Endothelial cell of umbilical vein (primary cell): ENCODE data around the gene RNF130. TPM values are rescaled to one million over a fixed set of nuclear protein-coding genes. Genes with fewer than 3 reads are reported as not detected.
A peak's percentile ranks its signal among the peaks of the same experiment; 100 is the strongest.

ENCODE experiments used
- BruUV-seq: library from RNA; stranded (reverse); fragments of 400-500 nt; replicated peaks from 2 replicates; lab custom pipeline; 2021; lab: Mats Ljungman, UMichigan
- CTCF ChIA-PET: fragments of 300-600, 350-600 bp; sonication (Branson Sonifier 250); formaldehyde crosslinking; loops from one replicate; lab custom pipeline; 2021; ENCODE audit warnings: antibody characterized with exemption, inconsistent platforms; lab: Charles Lee
- POLR2A ChIA-PET: fragments of 300-600, 350-600 bp; sonication (Branson Sonifier 250); formaldehyde crosslinking; loops from one replicate; lab custom pipeline; 2021; ENCODE audit warnings: antibody characterized with exemption, inconsistent platforms; lab: Charles Lee
- DNase-seq: peaks from one replicate; pipeline ENCODE4 v3.0.0-alpha.2; 2011; ENCODE audit warnings: low read depth, low spot score
- FAIRE-seq: peaks from 2 replicates; lab custom pipeline; 2011; peaks lifted over from hg19 to GRCh38; lab: Jason Lieb, UNC
- H2AFZ ChIP-seq: 2 replicates; pipeline ENCODE4 v1.6.0; 2012; ENCODE audit warnings: low read depth, low read length, control low read depth, inconsistent platforms
- H3K27ac ChIP-seq: 2 replicates; pipeline ENCODE4 v1.5.1; 2011; ENCODE audit warnings: low read depth, mild to moderate bottlenecking, control low read depth, low read length, moderate library complexity; ENCODE audit not compliant: insufficient read depth
- H3K27me3 ChIP-seq, 2 experiments: 2 replicates each; pipeline versions ENCODE4 v1.6.0 to v1.6.1; 2011; ENCODE audit warnings: low read length in 2 of 2, mixed read lengths in 1 of 2; ENCODE audit not compliant: control insufficient read depth in 2 of 2, insufficient read depth in 2 of 2
- H3K36me3 ChIP-seq, 2 experiments: 2 replicates in 1 of 2; 3 replicates in 1 of 2; pipeline ENCODE4 v1.5.1; 2011; ENCODE audit warnings: low read length in 2 of 2, mild to moderate bottlenecking in 1 of 2, moderate library complexity in 1 of 2; ENCODE audit not compliant: control insufficient read depth in 2 of 2, insufficient read depth in 2 of 2; ENCODE audit errors: extremely low read depth in 1 of 2
- H3K4me1 ChIP-seq: 3 replicates; pipeline ENCODE4 v1.5.1; 2011; ENCODE audit warnings: mild to moderate bottlenecking, low read length; ENCODE audit not compliant: control insufficient read depth, insufficient read depth; ENCODE audit errors: extremely low read depth
- H3K4me2 ChIP-seq: 2 replicates; pipeline ENCODE4 v1.6.1; 2011; ENCODE audit warnings: low read length, control low read depth, mixed read lengths; ENCODE audit not compliant: insufficient read depth
- H3K4me3 ChIP-seq, 3 experiments: fragments of 200-600 bp in 1 of 3; sonication (generic), shearing (Covaris generic) in 1 of 3; replicated peaks in 1 of 3; 2 replicates each; pipeline ENCODE4 v1.5.1; 2011 to 2016; ENCODE audit warnings: control low read depth in 3 of 3, low read length in 3 of 3, mild to moderate bottlenecking in 2 of 3, inconsistent platforms in 1 of 3, low read depth in 1 of 3, moderate library complexity in 1 of 3; ENCODE audit not compliant: insufficient read depth in 1 of 3
- H3K79me2 ChIP-seq: 2 replicates; pipeline ENCODE4 v1.6.0; 2012; ENCODE audit warnings: low read length, inconsistent platforms; ENCODE audit not compliant: control insufficient read depth, insufficient read depth
- H3K9ac ChIP-seq: replicated peaks from 2 replicates; pipeline ENCODE3; 2011; ENCODE audit warnings: low read length, control low read depth; ENCODE audit not compliant: insufficient read depth; ENCODE audit errors: extremely low read depth
- H3K9me1 ChIP-seq: replicated peaks from 3 replicates; pipeline ENCODE4 v1.6.0; 2011; ENCODE audit warnings: mild to moderate bottlenecking, low read length; ENCODE audit not compliant: control insufficient read depth, insufficient read depth; ENCODE audit errors: extremely low read depth
- H3K9me3 ChIP-seq: replicated peaks from 2 replicates; pipeline ENCODE4 v1.5.1; 2012; ENCODE audit warnings: low read length, inconsistent platforms; ENCODE audit not compliant: control insufficient read depth, insufficient read depth
- H4K20me1 ChIP-seq: replicated peaks from 2 replicates; pipeline ENCODE3; 2011; ENCODE audit warnings: mild to moderate bottlenecking, low read length; ENCODE audit not compliant: control insufficient read depth, insufficient read depth; ENCODE audit errors: extremely low read depth
- EZH2 ChIP-seq: IDR thresholded peaks from 2 replicates; pipeline ENCODE4 v1.6.1; 2012; ENCODE audit warnings: borderline replicate concordance, low read depth, mild to moderate bottlenecking, moderate library complexity, low read length, inconsistent platforms; ENCODE audit not compliant: severe bottlenecking
- FOS ChIP-seq: IDR thresholded peaks from 2 replicates; pipeline ENCODE4 v1.6.1; 2011; ENCODE audit warnings: mild to moderate bottlenecking, low read length, moderate library complexity, borderline replicate concordance; ENCODE audit not compliant: insufficient read depth
- GATA2 ChIP-seq: IDR thresholded peaks from 2 replicates; pipeline ENCODE4 v1.7.0; 2011; ENCODE audit warnings: low read depth, mild to moderate bottlenecking, moderate library complexity, mixed read lengths, low read length; ENCODE audit not compliant: insufficient read length, insufficient read depth
- JUN ChIP-seq: IDR thresholded peaks from 2 replicates; pipeline ENCODE4 v1.6.1; 2011; ENCODE audit warnings: borderline replicate concordance, low read depth; ENCODE audit not compliant: insufficient read length, insufficient read depth
- MYC ChIP-seq: IDR thresholded peaks from one replicate; pipeline ENCODE4 v1.6.1; 2011; ENCODE audit warnings: mild to moderate bottlenecking, low read depth, low read length
- POLR2A ChIP-seq: IDR thresholded peaks from 2 replicates; pipeline ENCODE4 v1.6.1; 2012; ENCODE audit warnings: low read depth, mild to moderate bottlenecking, control low read depth, low read length
- POLR2AphosphoS5 ChIP-seq: IDR thresholded peaks from 2 replicates; pipeline ENCODE4 v1.6.1; 2012; ENCODE audit warnings: low read depth, mild to moderate bottlenecking, control low read depth, low read length, moderate library complexity; ENCODE audit not compliant: insufficient read depth
- dilution Hi-C: fragments of 300-500 bp; cut with MboI; formaldehyde crosslinking; loops from one replicate; pipeline ENCODE4 v1.15.0; 2019; ENCODE audit warnings: low sequenced_read_pairs; ENCODE audit not compliant: extremely low pct_ligation_motif_present
- intact Hi-C: fragments of 100-400 bp; cut with micrococcal nuclease; formaldehyde crosslinking; loops from one replicate; pipeline ENCODE4 v1.10.0; 2022
- polyA plus RNA-seq, 4 experiments: library from polyadenylated mRNA; depleted of rRNA in 3 of 4; stranded (reverse) in 3 of 4; unstranded in 1 of 4; fragments of >200 nt; gene quantifications; 2 replicates each; pipeline versions ENCODE4 v1.2.1 to v1.2.3, GENCODE V29; 2011 to 2012; ENCODE audit warnings: missing spikeins in 1 of 4
- total RNA-seq: library from RNA; stranded (reverse); gene quantifications from 2 replicates; pipeline ENCODE4 v1.2.3, GENCODE V29; 2021
- TF ChIP-seq, protein P1 (sequence below): IDR thresholded peaks from 2 replicates; pipeline ENCODE4 v1.6.1; 2011; ENCODE audit not compliant: insufficient read depth, insufficient read length
- TF ChIP-seq, protein P2 (sequence below), 2 donors: IDR thresholded peaks; 1 replicate in 1 of 2; 2 replicates in 1 of 2; pipeline ENCODE4 v1.5.1; 2011; ENCODE audit warnings: low read length in 2 of 2, mild to moderate bottlenecking in 2 of 2, moderate library complexity in 2 of 2, control low read depth in 1 of 2, inconsistent platforms in 1 of 2, low read depth in 1 of 2; ENCODE audit not compliant: insufficient read depth in 1 of 2; ENCODE audit errors: extremely low read depth in 1 of 2

The RNF130 gene
- total and polyA plus RNA-seq, 2 donors (not counting 3 experiments of a cell fraction or from before 2014, with no cell fraction given), result 43.0 to 43.1 TPM

GRCh38 chr5:180046656-180047055 is 24.9 kb downstream of the RNF130 start:
- peaks cover 3% of the 10 kb centered on the region for H3K79me2 ChIP-seq
- no peak overlapping the region for H3K4me3 ChIP-seq
- FAIRE-seq (peak; percentile 67), DNase-seq (peak; percentile 73)
- ChIA-PET CTCF (interaction anchor here (0.7 to 1.0 kb wide), 2 partner anchors 11 to 21 kb away, joined by 3 read pairs; no protein-coding TSS in a partner anchor), POLR2A (no interaction called here)
- intact Hi-C loops, result no loop called here
- no TSS peak for BruUV-seq
- dilution Hi-C loops, result no loop called here
- H3K27ac ChIP-seq, result no peak overlapping the region
- TF ChIP-seq JUN (no peak), GATA2 (no peak), POLR2AphosphoS5 (no peak), FOS (no peak), MYC (no peak)
- TF ChIP-seq, protein P1, sequence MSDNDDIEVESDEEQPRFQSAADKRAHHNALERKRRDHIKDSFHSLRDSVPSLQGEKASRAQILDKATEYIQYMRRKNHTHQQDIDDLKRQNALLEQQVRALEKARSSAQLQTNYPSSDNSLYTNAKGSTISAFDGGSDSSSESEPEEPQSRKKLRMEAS, result no peak
- H3K36me3 ChIP-seq, result no peaks in the 10 kb centered on the region
- no peak overlapping the region for H3K4me2 ChIP-seq
- no peak overlapping the region for H2AFZ ChIP-seq
- peaks cover 8% of the 10 kb centered on the region for H3K4me1 ChIP-seq
- H3K9me1 ChIP-seq, result no peaks in the 10 kb centered on the region
- H3K9ac ChIP-seq, result no peak overlapping the region
- no peaks in the 10 kb centered on the region for H4K20me1 ChIP-seq
- H3K9me3 ChIP-seq, result no peaks in the 10 kb centered on the region
- H3K27me3 ChIP-seq, result no peaks in the 10 kb centered on the region

GRCh38 chr5:180045889-180046499 is 25.6 kb downstream of the RNF130 start:
- dilution Hi-C loops, result no loop called here
- peaks cover 1% of the 10 kb centered on the region for H3K79me2 ChIP-seq

More at GRCh38 chr5:180045889-180046499, 25.6 kb downstream of the RNF130 start:
- no peak overlapping the region for H3K4me3 ChIP-seq
- TF ChIP-seq POLR2A (no peak), JUN (no peak), POLR2AphosphoS5 (no peak), MYC (no peak), EZH2 (no peak), GATA2 (no peak), FOS (no peak)
- TF ChIP-seq, protein P2, sequence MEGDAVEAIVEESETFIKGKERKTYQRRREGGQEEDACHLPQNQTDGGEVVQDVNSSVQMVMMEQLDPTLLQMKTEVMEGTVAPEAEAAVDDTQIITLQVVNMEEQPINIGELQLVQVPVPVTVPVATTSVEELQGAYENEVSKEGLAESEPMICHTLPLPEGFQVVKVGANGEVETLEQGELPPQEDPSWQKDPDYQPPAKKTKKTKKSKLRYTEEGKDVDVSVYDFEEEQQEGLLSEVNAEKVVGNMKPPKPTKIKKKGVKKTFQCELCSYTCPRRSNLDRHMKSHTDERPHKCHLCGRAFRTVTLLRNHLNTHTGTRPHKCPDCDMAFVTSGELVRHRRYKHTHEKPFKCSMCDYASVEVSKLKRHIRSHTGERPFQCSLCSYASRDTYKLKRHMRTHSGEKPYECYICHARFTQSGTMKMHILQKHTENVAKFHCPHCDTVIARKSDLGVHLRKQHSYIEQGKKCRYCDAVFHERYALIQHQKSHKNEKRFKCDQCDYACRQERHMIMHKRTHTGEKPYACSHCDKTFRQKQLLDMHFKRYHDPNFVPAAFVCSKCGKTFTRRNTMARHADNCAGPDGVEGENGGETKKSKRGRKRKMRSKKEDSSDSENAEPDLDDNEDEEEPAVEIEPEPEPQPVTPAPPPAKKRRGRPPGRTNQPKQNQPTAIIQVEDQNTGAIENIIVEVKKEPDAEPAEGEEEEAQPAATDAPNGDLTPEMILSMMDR (IDR thresholded peaks at IDR 0.05; ENCODE audit: extremely low read depth in 1 of 2, insufficient read depth in 1 of 2, low read depth in 1 of 2, low read length in 2 of 2), result no peak
- TF ChIP-seq, protein P1, result no peak
- no peaks in the 10 kb centered on the region for H3K36me3 ChIP-seq
- FAIRE-seq (no peak), DNase-seq (no peak)
- H3K4me2 ChIP-seq, result no peak overlapping the region
- H3K27ac ChIP-seq, result no peak overlapping the region
- no peaks in the 10 kb centered on the region for H3K27me3 ChIP-seq
- no peaks in the 10 kb centered on the region for H3K9me1 ChIP-seq
- ChIA-PET POLR2A (no interaction called here), CTCF (no interaction called here)
- intact Hi-C loops, result no loop called here
- no peak overlapping the region for H2AFZ ChIP-seq
- peaks cover 8% of the 10 kb centered on the region for H3K4me1 ChIP-seq
- H3K9ac ChIP-seq, result no peak overlapping the region
- H3K9me3 ChIP-seq, result no peaks in the 10 kb centered on the region
- H4K20me1 ChIP-seq, result no peaks in the 10 kb centered on the region
- BruUV-seq, result no TSS peak
